MM.1S (cell line): ENCODE results near the gene CEP250.

ENCODE experiments used
- EZH2 ChIP-seq: fragments of 300-600 bp; sonication (generic); optimal IDR thresholded peaks from 2 replicates; pipeline ENCODE3; 2017; ENCODE audit warnings: low read depth, mild to moderate bottlenecking, antibody characterized with exemption, low read length, mixed read lengths
- EZH2phosphoT487 ChIP-seq: fragments of 300-600 bp; sonication (generic); IDR thresholded peaks from 2 replicates; pipeline ENCODE4 v1.6.1; 2018; ENCODE audit warnings: antibody characterized with exemption, low read length
- TF ChIP-seq, protein P1 (sequence below): fragments of 300-600 bp; sonication (generic); IDR thresholded peaks from 2 replicates; pipeline ENCODE4 v1.5.1; 2016; ENCODE audit warnings: antibody characterized with exemption, low read length, mixed read lengths

DNA sequence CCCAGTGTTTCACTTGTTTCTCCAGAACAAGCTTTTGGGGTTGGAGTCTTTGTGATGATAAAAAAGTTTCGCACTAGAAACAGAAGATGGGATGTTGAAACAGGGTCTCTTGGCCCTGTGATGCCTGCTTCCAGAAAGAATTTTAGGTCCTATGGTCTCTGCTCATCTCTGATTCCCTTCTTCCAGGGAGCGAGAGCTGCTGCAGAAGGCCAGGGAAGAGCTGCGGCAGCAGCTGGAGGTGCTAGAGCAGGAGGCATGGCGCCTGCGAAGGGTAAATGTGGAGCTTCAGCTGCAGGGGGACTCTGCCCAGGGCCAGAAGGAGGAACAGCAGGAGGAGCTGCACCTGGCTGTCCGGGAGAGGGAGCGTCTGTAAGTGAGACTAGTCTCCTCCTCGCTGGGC is 18.3 kb downstream of the CEP250 start:
- TF ChIP-seq, protein P1, sequence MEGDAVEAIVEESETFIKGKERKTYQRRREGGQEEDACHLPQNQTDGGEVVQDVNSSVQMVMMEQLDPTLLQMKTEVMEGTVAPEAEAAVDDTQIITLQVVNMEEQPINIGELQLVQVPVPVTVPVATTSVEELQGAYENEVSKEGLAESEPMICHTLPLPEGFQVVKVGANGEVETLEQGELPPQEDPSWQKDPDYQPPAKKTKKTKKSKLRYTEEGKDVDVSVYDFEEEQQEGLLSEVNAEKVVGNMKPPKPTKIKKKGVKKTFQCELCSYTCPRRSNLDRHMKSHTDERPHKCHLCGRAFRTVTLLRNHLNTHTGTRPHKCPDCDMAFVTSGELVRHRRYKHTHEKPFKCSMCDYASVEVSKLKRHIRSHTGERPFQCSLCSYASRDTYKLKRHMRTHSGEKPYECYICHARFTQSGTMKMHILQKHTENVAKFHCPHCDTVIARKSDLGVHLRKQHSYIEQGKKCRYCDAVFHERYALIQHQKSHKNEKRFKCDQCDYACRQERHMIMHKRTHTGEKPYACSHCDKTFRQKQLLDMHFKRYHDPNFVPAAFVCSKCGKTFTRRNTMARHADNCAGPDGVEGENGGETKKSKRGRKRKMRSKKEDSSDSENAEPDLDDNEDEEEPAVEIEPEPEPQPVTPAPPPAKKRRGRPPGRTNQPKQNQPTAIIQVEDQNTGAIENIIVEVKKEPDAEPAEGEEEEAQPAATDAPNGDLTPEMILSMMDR, result no peak
- no peak for TF ChIP-seq EZH2
- no peak for TF ChIP-seq EZH2phosphoT487
